GM12864 (cell line): Measurements from ENCODE around the gene TIMM50.

Experiments
- DNase-seq: peaks from one replicate; pipeline ENCODE4 v3.0.0-alpha.2; 2011; ENCODE audit warnings: low read depth
- H3K4me3 ChIP-seq: 2 replicates; pipeline ENCODE4 v1.5.1; 2011; ENCODE audit warnings: mild to moderate bottlenecking, low read depth, low read length, control low read depth
- CTCF ChIP-seq: IDR thresholded peaks from 2 replicates; pipeline ENCODE4 v1.5.1; 2011; ENCODE audit warnings: low read depth, mild to moderate bottlenecking, moderate library complexity, low read length, control low read depth, inconsistent platforms; ENCODE audit errors: missing control alignments

TIMM50 gene

DNA sequence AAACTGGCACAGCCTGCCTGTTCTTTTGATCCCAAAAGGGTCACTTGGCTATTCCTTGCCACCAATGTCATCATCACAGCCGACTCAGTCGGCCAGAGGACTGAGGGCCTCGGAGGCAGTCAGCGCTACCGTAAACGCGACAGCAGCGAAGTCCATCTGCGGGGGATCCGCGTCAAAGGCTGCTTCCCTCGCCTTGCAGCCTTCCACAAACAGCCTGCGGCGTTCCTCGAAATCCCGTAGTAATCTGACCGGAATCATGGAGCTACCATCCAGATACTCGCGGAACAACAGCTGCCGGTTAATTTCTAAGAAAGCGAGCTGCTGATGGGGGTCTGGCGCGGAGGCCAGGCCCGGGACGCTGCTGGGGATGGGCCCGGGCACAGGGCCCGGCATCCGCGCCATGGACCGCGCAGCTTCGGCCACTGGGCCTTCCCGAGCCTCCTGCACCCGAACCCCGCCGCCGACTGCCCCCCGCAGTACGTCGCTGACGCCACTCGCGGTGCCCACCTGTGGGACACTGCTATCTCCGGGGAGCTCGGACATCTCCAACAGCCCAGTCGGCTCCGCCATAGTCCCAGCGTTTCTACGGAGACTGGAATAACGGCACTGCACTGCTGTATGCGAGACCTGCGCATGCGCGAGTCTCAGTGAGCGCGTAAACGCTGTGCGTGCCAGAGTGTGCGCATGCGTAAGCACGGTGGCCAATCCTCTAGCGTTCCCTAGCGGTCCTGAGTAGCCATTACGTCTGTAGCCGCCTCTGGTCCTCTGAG is 51.8 kb downstream of the TIMM50 start, which contains the start of gene EID2B:
Gene EID2B, minus strand, starts transcription at position 620 of the 770 bp plus-strand sequence. Its CDS starts 50 bp downstream, at position 570.
- peak; percentile 100 for TF ChIP-seq CTCF
- peak; percentile 90 for DNase-seq
- H3K4me3 ChIP-seq: peak within 1 kb of the TSS; percentile 86

DNA sequence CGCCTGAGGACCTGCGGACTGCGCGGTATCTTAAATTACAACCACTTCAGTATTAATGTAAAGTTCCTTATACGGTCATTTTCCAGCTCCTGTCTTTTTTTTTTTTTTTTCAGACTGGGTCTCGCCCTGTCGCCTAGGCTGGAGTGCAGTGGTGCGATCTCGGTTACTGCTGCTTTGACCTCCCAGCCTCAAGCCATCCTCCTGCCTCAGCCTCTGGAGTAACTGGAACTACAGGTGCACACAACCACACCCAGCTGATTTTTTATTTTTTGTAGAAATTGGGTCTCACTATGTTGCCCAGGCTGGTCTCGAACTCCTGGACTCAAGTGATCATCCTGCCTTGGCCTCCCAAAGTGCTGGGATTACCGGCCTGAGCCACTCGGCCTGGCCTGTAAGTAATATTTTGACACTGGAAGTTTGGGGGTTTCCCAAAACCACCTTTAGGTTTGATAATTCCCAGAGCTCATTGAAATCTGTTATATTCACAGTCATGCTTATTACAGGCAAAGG is 52.4 kb downstream of the TIMM50 start:
- no peak for DNase-seq
- no peak overlapping the region for H3K4me3 ChIP-seq
- no peak for TF ChIP-seq CTCF

DNA sequence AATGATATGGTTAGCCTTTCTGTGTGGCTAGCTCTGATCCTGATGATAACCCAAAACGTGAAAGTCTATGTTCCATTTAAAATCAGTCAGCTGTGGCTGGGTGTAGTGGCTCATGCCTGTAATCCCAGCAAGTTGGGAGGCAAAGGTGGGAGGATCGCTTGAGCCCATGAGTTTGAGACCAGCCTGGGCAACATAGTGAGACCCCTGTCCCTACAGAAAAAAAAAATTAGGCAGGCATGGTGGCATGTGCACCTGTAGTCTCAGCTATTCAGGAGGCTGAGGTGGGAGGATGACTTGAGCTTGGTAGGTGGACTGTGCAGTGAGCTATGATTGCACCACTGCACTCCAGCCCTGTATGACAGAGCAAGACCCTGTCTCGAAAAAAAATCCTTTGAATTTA is 53.2 kb downstream of the TIMM50 start:
- H3K4me3 ChIP-seq: no peak overlapping the region
- no peak for TF ChIP-seq CTCF
- no peak for DNase-seq

DNA sequence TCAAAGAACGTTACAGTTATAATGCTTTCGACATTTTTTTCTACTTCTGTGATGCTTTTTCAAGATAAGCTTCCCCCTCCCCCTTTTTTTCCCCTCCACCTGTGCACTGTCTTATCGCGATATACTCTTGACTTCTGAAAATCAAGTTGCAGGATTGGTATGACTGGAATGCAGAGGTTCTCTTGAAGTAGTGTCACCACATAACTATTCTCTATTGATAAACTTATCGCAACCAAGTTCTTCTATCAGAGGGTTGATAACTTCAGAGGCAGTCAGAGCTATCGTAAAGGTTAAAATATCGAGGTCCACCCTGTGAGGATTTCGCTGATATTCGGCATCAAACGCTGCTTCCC is 58.5 kb downstream of the TIMM50 start:
- no peak for DNase-seq
- no peak for TF ChIP-seq CTCF
- peak overlapping the region; percentile 88 for H3K4me3 ChIP-seq

GRCh38 chr19:39539518-39540332 is 59.1 kb downstream of the TIMM50 start, which contains the start of gene EID2:
TSS of gene EID2 (minus strand) at chr19:39540161. CDS start at chr19:39540079, 82 bp downstream.
- peak within 1 kb of the TSS; percentile 88 for H3K4me3 ChIP-seq
- DNase-seq: peak; percentile 82
- peak; percentile 82 for TF ChIP-seq CTCF

DNA sequence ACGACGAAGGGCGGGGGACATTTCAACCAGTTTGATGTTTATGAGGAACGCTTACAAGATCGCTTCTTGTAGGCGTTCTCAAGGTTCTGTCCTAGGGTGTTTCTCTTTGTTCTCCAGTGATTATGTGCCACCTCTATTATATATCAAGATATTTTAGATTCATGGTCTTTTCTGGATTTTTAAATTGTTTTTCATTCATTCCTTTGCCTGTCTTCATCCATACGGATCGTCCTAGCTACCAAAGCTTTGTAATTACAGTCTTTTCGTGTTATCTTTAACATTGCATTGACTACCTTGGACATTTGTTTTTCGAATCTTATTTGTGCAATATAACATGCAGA is 59.7 kb downstream of the TIMM50 start:
- H3K4me3 ChIP-seq: no peak overlapping the region; the same call in 1 of the 2 replicates
- no peak for DNase-seq

More for the DNA sequence above, 59.7 kb downstream of the TIMM50 start:
- TF ChIP-seq CTCF: no peak
